ENCODE results near the gene ARFGEF2.

- TF ChIP-seq CTCF (conservative IDR thresholded peaks at IDR 0.05) (no peak; the same call in 1 of the 2 replicates), EZH2 (IDR thresholded peaks at IDR 0.05; ENCODE audit: low read depth) (no peak)
Measured at GRCh38 chr20:48905297-48905647, 16.2 kb upstream of the ARFGEF2 start.
